IPS DF 19.7 (cell line): ENCODE measurements around the gene POLR2E.

Experiments
- DNase-seq: peaks from one replicate; pipeline ENCODE4 v3.0.0-alpha.2; 2013; ENCODE audit warnings: low read depth, low spot score

POLR2E gene

GRCh38 chr19:1064661-1065605 is 30.2 kb downstream of the POLR2E start:
- DNase-seq, result no peak

GRCh38 chr19:1063909-1064660 is 31.1 kb downstream of the POLR2E start:
- DNase-seq, result no peak

GRCh38 chr19:1063030-1063908 is 31.9 kb downstream of the POLR2E start:
- no peak for DNase-seq

GRCh38 chr19:1062387-1063029 is 32.7 kb downstream of the POLR2E start:
- no peak for DNase-seq

- no peak for DNase-seq
These were observed 33.2 kb downstream of the POLR2E start for GRCh38 chr19:1061987-1062386.

- DNase-seq, result no peak
These were observed 34.5 kb downstream of the POLR2E start for GRCh38 chr19:1060689-1061088.

- DNase-seq, result no peak
These were observed 37.1 kb downstream of the POLR2E start for GRCh38 chr19:1058112-1058511.

- DNase-seq, result no peak
These were observed 37.9 kb downstream of the POLR2E start for GRCh38 chr19:1057176-1057855.

- DNase-seq, result no peak
These were observed 39.1 kb downstream of the POLR2E start for GRCh38 chr19:1055886-1056620.

GRCh38 chr19:1055028-1055425 is 40.1 kb downstream of the POLR2E start:
- DNase-seq, result no peak

GRCh38 chr19:1054102-1055027 is 40.8 kb downstream of the POLR2E start:
- no peak for DNase-seq

GRCh38 chr19:1053176-1054101 is 41.7 kb downstream of the POLR2E start:
- DNase-seq, result no peak

- no peak for DNase-seq
These were observed 42.7 kb downstream of the POLR2E start for GRCh38 chr19:1052349-1052975.

GRCh38 chr19:1051791-1052190 is 43.4 kb downstream of the POLR2E start:
- no peak for DNase-seq

GRCh38 chr19:1050989-1051788 is 44.0 kb downstream of the POLR2E start:
- no peak for DNase-seq

- no peak for DNase-seq
These were observed 45.4 kb downstream of the POLR2E start for GRCh38 chr19:1049800-1050199.
